UCSD-AML1 (cell line): ENCODE data around the gene C9orf153.
"Not testable (repeated sequence)": the region's sequence is repeated elsewhere in the genome, so short reads cannot be mapped to it uniquely, and the experiment has no call there.

Experiments used
- DNase-seq: peaks from one replicate; lab custom pipeline; 2025; ENCODE audit not compliant: unreplicated experiment; lab: John Stamatoyannopoulos, UW

C9orf153 gene

DNA sequence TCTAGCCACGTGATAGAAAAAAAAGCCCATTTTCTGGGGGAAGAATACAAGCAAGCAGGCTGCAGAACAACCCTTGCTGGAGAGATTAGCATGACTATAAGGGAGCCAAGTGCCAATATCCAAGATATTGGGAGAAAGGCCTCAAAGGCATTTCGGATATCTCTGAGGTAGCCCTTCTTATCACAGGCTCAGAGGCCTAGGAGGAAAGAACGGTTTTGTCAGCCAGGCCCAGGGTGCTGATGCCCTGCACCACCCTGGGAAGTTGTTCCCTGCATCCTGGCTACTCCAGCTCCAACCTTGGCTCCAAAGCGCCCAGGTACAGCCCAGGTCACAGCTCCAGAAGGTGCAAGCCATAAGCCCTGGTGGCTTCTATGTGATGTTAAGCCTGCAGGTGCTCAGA lies 66.4 kb downstream of the C9orf153 start:
- DNase-seq, result no peak

DNA sequence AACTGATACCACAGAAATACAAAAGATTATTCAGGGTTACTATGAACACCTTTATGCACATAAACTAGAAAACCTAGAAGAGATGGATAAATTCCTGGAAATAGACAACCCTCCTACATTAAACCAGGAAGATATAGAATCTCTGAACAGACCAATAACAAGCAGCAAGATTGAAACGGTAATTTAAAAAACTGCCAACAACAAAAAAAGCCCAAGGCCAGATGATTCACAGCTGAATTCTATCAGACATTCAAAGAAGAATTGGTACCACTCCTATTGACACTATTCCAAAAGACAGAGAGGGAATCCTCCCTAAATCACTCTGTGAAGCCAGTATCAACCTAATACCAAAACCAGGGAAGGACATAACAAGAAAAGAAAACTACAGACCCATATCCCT lies 68.8 kb downstream of the C9orf153 start:
- not testable (repeated sequence) for DNase-seq

DNA sequence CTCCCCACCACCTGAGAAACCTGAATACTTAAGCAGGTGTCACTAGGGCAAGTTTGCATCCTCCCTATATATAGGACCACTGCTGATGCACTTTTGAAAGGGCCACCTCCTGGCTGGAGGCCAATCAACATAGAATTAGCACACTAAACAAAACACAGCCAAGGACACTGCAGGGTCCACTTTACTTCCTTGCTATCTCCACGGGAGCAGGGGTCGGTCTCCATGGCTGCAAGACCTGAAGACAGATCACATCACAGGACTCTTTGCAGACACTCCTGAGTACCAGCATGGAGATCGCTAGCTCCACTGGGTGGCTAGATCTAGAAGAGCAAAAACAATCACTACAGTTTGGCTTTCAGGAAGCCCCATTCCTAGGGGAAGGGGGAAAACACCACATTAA lies 72.3 kb downstream of the C9orf153 start:
- DNase-seq, result no peak

DNA sequence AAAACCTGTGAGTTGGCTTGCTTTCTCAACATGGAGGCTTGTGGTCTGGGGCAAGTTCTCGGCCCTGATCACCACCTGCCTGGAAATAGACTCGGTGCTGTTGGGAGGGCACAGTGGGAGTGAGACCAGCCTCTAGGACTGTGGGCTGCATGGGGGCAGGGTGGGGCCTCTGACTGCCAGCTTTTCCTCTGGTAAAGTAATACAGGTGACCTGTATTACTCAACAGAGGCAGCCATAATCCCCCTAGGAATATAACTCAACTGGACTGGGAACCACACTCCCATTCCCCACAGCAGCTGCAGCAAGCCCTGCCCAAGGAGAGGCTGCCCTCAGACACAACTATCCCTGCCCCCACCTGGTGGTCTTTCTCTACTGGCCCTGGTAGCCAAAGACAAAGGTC lies 72.8 kb downstream of the C9orf153 start:
- no peak for DNase-seq

DNA sequence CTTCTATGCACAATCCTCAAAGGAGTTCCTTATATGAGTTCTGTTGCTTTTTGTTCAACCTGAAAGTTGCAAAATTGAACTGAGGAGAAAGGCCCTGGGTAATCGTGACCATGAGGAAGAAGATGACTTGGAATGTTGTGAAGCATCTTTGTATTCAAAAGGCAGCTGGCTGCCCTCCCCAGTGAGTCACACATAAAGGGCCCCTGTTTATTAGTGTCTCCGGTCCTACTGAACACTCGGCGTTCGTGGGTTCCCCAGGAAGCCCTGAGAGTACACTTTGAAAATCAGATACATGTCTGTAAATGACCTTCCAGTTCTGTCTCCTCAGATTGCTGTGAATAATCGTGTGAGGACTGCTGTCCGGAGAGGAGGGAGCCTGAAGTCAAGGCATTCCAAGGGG lies 73.6 kb downstream of the C9orf153 start:
- DNase-seq, result no peak

DNA sequence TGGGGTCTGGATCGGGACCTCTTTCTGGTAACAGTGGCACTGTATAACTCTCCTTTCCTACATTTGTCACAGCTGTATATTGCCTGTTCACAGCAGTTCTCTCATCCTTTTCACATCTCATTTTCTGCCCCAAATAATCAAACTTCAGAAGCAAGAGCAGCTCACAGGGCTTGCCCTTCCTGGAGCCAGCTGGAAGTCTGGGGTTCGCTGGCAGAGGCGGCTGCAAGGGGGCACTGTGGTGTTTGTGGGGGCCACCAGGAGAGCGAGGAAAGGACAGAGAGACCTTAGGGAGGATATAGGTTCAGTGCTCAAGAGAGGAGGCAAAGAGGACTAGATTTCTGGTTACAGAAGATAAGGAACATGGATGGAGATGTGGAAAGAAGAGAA lies 75.3 kb downstream of the C9orf153 start:
- no peak for DNase-seq

DNA sequence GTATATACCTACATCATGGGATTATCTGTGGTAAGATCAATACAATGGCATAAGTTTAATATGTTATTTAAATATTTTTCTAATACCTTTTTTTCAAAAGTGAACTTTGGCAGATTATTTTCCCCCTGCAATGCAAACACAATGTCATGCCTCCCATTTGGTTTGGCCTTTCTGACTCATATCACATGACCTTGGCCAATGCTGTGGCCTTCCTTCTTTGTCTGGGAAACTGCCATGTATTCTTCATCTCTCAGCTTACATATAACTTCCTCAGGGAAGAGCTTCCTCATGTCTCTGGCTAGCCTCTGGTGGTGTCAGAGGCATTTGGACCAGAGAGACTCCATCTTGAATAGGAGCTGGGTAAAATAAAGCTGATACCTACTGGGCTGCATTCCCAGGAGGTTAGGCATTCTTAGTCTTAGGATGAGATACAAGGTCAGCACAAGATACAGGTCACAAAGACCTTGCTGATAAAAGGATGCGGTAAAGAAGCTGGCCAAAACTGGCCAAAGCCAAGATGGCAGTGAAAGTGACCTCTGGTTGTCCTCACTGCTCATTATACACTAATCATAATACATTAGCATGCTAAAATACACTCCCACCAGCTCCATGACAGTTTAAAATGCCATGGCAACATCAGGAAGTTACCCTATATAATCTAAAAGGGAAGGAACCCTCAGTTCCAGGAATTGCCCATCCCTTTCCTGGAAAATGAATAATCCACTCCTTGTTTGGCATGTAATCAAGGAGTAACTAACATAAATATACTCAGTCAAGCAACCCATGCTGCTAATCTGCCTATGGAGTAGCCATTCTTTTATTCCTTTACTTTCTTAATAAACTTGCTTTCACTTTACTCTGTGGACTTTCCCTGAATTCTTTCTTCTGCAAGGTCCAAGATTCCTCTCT lies 76.0 kb downstream of the C9orf153 start:
- DNase-seq, result no peak

DNA sequence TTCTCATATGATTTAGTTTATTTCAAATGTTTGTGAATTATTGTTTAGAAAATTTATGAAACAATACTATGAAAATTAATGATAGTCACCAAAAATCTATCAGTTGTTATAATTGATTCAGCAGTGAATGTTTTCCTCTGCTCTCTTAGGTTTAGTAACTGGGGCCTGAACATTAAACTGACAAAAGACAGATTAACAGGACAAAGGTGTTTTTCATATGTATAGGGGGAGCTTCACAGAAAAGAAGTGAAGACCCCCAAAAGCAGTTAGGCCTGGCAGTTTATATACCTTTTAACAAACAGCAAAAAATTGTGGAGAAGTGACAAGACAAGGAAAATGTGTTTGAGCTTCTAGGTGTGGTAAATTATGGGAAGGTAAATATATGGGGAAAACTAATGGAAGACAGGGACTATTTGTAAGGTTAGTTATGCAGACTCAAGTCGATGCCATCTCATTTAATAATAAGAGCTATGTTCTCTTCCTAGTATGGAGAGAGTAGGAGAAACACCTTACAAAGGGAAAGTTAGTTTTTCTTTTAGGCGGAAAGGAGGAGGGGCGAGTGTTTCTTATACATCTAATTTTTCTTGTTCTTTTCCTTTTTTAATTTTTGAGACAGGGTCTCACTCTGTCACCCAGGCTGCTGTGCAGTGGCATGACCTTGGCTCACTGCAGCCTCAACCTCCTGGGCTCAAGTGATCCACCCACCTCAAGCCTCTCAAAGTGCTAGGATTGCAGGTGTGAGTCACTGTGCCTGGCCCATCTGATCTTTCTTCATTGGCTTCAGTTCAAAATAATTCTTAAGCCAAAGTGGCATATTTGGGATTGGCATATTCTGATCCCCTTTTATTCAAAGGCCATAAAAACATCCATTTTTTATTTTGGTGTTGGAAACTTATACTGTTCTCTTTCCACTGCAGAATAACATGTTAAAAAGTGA lies 77.8 kb downstream of the C9orf153 start:
- no peak for DNase-seq

DNA sequence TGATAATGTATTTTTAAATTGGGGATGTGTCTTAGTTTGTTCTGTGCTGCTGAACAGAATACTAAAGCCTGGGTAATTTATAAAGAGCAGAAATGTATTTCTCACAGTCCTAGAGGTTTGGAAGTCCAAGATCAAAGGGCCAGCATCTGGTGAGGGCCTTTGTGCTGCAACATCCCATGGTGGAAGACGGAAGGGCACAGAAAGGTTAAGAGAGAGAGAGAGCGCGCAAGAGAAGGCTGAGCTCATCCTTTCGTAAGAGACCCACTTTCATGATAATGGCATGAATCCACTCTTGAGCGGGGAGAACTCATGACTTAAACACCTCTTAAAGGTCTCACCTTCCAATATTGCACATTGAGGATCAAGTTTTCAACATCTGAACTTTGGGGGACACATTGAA lies 81.0 kb downstream of the C9orf153 start:
- DNase-seq, result no peak

DNA sequence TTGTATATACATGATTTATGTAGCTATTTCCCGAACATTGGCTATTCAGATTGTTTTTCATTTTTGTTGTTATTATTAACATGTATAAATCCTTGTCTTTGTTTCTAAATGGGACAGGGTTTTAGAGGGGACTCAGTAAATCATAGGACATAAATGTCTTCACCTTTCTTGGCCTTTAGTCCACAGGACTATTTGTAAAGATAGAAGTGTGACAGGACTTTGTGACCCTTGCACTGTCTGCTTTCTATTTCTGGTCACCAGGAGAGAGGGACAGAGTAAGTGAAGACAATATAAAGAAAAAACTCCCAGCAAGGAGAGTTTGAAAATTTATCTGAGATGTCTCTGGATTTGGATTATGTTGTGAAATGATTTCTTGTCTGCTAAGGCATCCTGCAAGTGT lies 81.5 kb downstream of the C9orf153 start:
- no peak for DNase-seq

DNA sequence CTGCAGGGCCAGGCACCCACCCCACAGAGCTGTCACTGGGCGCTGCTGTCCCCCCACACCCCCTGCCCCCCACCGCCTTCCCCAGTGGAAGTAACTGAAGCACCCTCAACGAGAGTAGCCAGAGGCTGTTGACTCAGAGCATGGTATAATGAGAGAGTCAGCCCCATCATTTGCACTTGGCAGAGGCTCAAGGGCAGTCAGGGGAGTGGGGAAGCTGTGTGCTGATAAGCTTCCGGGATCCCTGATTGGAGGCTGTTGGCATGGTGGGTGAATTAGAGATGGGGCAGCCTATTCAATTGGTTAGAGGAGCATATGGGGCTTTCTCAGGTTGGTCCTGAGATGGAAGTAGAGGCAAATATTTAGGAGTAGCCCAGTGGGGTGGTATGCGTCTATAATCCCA lies 83.0 kb downstream of the C9orf153 start:
- DNase-seq, result no peak

DNA sequence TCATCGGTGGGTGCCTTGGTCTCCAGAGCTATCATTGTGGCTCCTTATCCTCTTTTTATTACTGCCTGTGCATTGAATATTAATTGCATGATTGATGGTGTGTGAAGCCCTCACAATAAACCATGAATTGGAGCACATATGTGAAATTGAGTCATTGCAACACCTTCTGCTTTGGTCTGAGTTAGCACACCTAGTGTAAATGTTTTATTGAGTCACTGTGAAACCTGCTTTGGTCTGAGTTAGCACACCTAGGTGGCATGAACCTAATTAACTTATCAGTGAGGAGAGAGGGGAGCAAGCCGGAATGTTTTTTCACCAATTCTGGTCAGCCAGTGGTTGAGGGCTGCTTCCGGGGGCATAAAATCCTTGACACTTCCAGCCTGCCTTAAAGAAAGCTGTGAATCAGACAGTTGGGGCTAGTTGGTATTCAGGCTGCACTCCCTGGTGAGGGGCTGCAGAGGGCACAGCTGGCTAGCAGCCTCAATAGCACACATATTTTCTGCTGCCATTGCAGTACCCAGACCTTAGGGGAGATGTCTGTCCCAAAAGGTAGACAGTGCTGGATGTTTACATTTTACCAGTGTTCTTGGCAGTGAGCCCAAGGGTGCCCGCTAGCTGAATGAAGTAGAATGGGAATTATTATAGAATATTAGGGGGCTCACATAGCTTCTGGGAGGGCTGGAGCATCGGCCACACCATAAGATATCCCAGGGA lies 83.6 kb downstream of the C9orf153 start:
- DNase-seq, result no peak

DNA sequence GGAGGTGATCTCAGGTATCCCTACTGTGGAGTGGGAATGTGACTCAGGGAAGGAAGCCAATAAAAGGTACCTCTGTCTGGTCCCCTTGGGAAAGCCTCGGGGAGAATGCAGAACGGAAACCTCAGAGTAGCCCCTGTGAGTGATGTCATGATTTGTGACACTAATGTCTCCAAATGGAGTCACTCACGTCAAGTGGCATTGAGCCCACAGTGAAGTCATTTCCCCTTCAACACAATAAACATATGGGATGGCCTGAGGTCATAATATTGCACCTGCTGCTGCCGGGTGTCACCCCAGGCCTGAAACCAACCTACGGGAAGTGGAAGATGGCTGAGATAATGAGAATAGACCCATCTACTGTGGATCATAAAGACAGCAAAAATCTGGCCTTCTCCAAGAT lies 84.2 kb downstream of the C9orf153 start:
- DNase-seq, result no peak
